Stomach smooth muscle (tissue), 2 donors: Measurements from ENCODE around the gene CPLANE1.

Experiments used
- H3K27ac ChIP-seq: one replicate; pipeline ENCODE4 v1.7.0; 2013; ENCODE audit warnings: mild to moderate bottlenecking, low read length, inconsistent platforms
- H3K27me3 ChIP-seq, 2 donors: one replicate each; pipeline ENCODE4 v1.7.0; 2013; ENCODE audit warnings: low read length in 2 of 2; ENCODE audit not compliant: insufficient read depth in 2 of 2, control insufficient read depth in 1 of 2
- H3K36me3 ChIP-seq, 2 donors: one replicate each; pipeline ENCODE4 v1.7.0; 2013; ENCODE audit warnings: low read length in 2 of 2; ENCODE audit not compliant: control insufficient read depth in 2 of 2, insufficient read depth in 2 of 2
- H3K4me1 ChIP-seq: one replicate; pipeline ENCODE4 v1.7.0; 2013; ENCODE audit warnings: low read length; ENCODE audit not compliant: control insufficient read depth, insufficient read depth
- H3K4me3 ChIP-seq, 2 donors: one replicate each; pipeline ENCODE4 v1.7.0; 2013; ENCODE audit warnings: low read length in 2 of 2
- H3K9ac ChIP-seq, 2 donors: one replicate each; pipeline ENCODE4 v1.7.0; 2013; ENCODE audit warnings: low read length in 2 of 2, mild to moderate bottlenecking in 1 of 2
- H3K9me3 ChIP-seq, 2 donors: one replicate each; pipeline ENCODE4 v1.7.0; 2013; ENCODE audit warnings: low read length in 2 of 2; ENCODE audit not compliant: control insufficient read depth in 2 of 2
- donor health status: healthy.
- donor health status: Pancreatic carcinoma.

Gene CPLANE1

GRCh38 chr5:37075399-37075950 lies 173.7 kb downstream of the CPLANE1 start:
- no peak overlapping the region for H3K9ac ChIP-seq
- no peak overlapping the region for H3K27ac ChIP-seq
- H3K4me1 ChIP-seq = no peaks in the 10 kb centered on the region
- H3K4me3 ChIP-seq = no peak overlapping the region
- H3K9me3 ChIP-seq = no peaks in the 10 kb centered on the region
- H3K36me3 ChIP-seq = peaks cover 8 to 11% of the 10 kb centered on the region in 2 donors
- no peaks in the 10 kb centered on the region for H3K27me3 ChIP-seq

GRCh38 chr5:37071901-37072581 lies 177.1 kb downstream of the CPLANE1 start:
- Histone ChIP-seq H3K27ac (no peak overlapping the region), H3K36me3 (no peaks in the 10 kb centered on the region), H3K9ac (no peak overlapping the region), H3K4me1 (no peaks in the 10 kb centered on the region), H3K4me3 (no peak overlapping the region), H3K9me3 (no peaks in the 10 kb centered on the region), H3K27me3 (no peaks in the 10 kb centered on the region)

- no peak overlapping the region for H3K9ac ChIP-seq
- peaks cover 0 to 3% of the 10 kb centered on the region in 2 donors for H3K36me3 ChIP-seq
- no peaks in the 10 kb centered on the region for H3K4me1 ChIP-seq
- H3K27ac ChIP-seq = no peak overlapping the region
- no peaks in the 10 kb centered on the region for H3K9me3 ChIP-seq
- no peaks in the 10 kb centered on the region for H3K27me3 ChIP-seq
- no peak overlapping the region for H3K4me3 ChIP-seq
Measured at GRCh38 chr5:37071487-37071886, 177.7 kb downstream of the CPLANE1 start.

- Histone ChIP-seq H3K4me1 (no peaks in the 10 kb centered on the region), H3K36me3 (peaks cover 15 to 36% of the 10 kb centered on the region in 2 donors), H3K9me3 (no peaks in the 10 kb centered on the region), H3K27ac (no peak overlapping the region), H3K4me3 (no peak overlapping the region), H3K27me3 (no peaks in the 10 kb centered on the region), H3K9ac (no peak overlapping the region)
Measured at GRCh38 chr5:37064442-37064841, 184.7 kb downstream of the CPLANE1 start.

GRCh38 chr5:37063739-37064138 lies 185.4 kb downstream of the CPLANE1 start:
- no peaks in the 10 kb centered on the region for H3K9me3 ChIP-seq
- H3K4me1 ChIP-seq = no peaks in the 10 kb centered on the region
- H3K27me3 ChIP-seq = no peaks in the 10 kb centered on the region
- peaks cover 15 to 38% of the 10 kb centered on the region in 2 donors for H3K36me3 ChIP-seq
- no peak overlapping the region for H3K4me3 ChIP-seq
- no peak overlapping the region for H3K9ac ChIP-seq
- no peak overlapping the region for H3K27ac ChIP-seq

GRCh38 chr5:37060030-37060429 lies 189.1 kb downstream of the CPLANE1 start:
- Histone ChIP-seq H3K27me3 (no peaks in the 10 kb centered on the region), H3K36me3 (peaks cover 19 to 47% of the 10 kb centered on the region in 2 donors), H3K27ac (no peak overlapping the region), H3K9ac (no peak overlapping the region), H3K4me3 (no peak overlapping the region), H3K4me1 (no peaks in the 10 kb centered on the region), H3K9me3 (no peaks in the 10 kb centered on the region)

- H3K27me3 ChIP-seq = no peaks in the 10 kb centered on the region
- H3K9me3 ChIP-seq = no peaks in the 10 kb centered on the region
- H3K9ac ChIP-seq = no peak overlapping the region
- peaks cover 16 to 38% of the 10 kb centered on the region in 2 donors for H3K36me3 ChIP-seq
- H3K4me1 ChIP-seq = no peaks in the 10 kb centered on the region
- H3K27ac ChIP-seq = no peak overlapping the region
- no peak overlapping the region for H3K4me3 ChIP-seq
Measured at GRCh38 chr5:37056762-37057161, 192.4 kb downstream of the CPLANE1 start.
